Activated effector memory CD4-positive, alpha-beta T cell treated with anti-CD3 and anti-CD28 coated beads, Interleukin-2, amount 50 U/mL, for 16 hours (primary cell): ENCODE data around the gene GLE1.
"Not testable (repeated sequence)": the region's sequence is repeated elsewhere in the genome, so short reads cannot be mapped to it uniquely, and the experiment has no call there.

ENCODE experiments used
- DNase-seq: peaks from one replicate; pipeline ENCODE4 v3.0.0-alpha.2; 2020

The GLE1 gene

DNA sequence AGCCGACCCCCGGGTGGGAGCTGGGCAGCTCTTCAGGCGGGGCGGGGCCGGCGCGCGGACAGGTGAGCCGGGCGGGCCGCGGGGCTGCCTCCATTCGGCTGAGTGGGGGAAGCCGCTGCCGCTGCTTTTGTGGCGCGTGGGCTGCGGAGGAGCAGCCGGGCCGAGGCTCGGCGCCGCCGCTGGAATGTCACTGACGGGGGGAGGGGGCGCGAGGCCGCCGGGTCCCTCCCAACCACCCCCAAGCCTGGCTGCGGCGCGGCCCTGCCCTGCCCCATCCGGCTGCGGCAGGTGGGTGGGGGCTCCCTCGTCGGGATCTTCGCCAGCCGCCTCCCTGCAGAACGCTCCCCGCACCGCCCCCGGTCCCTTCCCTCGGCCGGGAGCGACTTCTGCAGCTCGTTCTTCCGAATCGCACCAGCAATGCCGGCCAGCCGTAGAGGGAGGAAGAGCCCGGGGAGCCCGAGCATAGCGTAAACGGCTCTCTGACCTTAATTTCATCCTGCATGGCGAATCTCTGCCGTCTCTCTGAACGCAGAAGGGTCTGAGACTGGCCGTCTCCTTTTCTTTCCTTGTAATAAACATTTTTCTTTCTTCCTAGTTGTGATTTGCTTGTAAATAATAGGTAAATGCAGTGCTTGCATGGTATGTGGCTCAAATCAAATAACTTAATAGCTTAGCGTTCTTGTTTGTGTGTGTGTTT is 48.4 kb downstream of the GLE1 start:
- DNase-seq = peak; percentile 86

- no peak for DNase-seq
These were observed 49.2 kb downstream of the GLE1 start for GRCh38 chr9:128553728-128554127.

DNA sequence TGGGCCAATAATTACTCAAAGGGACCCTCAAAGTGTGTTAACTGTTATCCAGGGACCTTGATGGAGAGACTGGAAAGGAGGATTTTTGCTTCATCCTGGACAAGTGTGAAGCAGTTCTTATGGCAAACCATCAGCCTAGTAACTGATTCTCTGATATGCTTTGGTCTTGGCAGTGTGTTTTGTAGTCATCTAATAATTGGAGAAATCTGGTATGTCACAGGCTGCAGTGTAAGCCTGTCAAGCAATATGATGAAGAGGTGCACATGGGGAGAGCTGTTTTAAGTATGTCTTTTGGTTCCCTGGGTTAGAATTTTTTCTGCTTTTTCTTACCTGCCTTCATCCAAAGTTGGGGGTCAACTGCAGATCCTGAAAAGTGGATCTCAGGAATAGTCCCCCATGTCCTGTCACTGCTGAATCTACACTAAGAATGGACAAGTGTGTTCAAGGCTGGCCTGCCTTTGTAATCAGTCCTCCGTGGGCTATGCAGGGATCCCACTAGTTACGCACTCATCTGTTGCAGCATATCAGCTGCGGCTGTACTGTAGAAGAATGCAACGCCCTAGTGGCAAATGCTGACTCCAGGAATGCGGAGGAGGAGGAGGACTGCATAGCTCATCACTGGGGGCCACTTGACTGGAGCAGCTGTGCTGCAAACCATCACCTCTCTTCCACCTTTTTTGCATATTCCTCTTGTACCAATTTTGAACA is 49.8 kb downstream of the GLE1 start:
- DNase-seq = peak; percentile 70

- no peak for DNase-seq
These were observed 50.7 kb downstream of the GLE1 start for GRCh38 chr9:128555180-128555721.

DNA sequence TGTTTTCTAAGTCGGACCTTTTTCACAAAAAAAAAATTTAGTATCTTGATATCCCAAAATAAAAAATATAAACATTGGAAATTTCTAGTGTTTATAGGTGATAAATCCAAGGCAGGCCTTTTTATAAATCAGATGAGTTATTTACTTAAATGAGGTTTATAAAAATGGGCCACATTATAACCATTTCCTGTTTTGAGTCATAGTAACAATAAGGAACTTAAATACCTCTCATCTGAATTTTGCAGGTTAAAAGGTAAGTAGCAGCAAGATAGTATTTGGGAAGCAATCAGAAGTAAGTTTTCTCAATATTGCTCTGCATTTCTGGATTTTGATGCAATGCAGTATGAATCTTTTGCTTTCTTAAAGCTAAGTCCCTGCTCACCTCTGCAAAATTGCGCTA is 51.8 kb downstream of the GLE1 start:
- DNase-seq = no peak

GRCh38 chr9:128556926-128557634 is 52.6 kb downstream of the GLE1 start:
- no peak for DNase-seq

DNA sequence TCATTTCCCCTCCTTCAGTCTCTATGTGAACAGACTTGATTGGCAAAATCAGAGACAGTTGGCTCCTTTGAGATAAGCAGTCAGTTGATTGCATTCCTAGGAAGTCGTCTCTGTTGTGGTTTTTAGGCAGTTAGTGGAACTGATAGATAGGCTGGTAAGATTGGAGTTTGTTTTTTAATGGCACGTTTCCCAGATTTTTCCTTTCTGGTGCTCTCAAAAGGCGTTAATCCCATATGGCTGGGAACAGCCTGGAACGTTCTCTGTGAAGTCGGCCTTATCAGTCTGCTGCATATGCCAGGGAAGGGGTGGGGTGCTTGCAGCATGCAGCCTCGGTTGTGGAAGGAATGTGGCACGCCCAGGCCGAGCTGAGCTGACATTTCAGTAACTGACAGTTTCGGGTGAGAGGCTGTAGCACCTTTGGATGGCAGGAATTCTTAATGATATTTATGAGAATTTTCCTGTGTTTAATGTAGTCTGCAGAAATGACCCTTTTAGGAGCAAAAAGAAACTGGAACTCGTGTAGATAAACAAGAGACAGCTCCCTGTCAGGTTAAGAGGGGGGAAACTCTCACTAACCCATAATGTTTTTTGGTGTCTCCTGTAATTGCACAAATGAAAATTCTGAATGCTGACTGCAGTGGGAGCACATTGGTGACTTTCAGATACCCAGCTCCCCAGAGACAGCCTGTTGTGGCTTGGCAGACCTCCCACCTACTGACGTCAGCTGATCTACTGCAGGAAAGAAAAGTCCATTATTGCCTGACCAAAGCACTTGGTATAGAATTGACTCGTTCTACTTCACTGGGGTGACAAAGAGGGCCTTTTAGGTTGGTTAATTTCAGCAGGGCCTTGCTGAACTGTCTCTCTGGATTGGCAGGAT is 54.2 kb downstream of the GLE1 start:
- DNase-seq = peak; percentile 72

DNA sequence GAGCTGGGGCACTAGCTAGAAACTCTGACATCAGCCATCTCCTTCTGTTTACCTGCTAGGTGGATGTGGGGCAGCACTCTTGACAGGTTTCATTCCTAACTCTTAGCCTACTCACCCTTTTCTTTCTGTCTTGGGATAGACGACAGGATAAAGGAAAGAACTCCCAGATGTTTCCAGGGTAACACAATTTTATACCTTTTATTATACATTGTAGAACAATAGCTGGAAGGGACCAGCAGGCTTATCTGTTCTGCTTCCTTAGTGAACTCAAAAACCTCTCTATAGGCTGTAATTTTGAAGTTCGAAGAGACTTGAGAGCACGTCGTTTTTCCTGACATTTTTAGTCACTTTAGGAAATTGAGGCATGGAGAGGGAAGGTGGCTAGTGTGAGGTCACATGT is 61.1 kb downstream of the GLE1 start:
- no peak for DNase-seq

DNA sequence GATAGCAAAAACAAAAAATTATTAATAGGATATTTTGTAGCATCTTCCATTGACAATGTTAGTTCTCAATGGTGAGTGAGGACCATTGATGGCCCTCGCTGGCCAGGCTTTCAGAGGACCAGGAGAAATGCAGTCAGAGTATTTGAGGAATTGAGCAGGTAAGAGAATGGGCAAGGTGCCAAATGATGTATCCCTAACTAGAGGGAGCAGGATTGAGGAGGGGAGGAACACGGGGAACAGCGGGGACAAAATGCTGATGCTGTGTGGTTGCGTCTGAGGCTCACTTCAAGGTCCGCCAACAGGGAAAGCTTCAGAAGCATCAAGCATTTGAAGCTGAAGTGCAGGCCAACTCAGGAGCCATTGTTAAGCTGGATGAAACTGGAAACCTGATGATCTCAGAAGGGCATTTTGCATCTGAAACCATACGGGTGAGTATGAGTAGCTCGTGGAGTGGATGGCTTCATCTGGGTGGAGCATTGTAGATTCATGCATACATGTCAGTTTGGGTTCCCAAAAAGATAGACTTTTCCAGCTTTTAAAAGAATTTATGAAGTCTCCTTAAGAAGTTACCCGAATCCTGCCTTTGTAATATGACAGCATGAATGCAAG is 64.1 kb downstream of the GLE1 start:
- no peak for DNase-seq

- DNase-seq = no peak
These were observed 71.0 kb downstream of the GLE1 start for GRCh38 chr9:128575469-128575868.

GRCh38 chr9:128575916-128576315 is 71.4 kb downstream of the GLE1 start:
- DNase-seq = no peak

DNA sequence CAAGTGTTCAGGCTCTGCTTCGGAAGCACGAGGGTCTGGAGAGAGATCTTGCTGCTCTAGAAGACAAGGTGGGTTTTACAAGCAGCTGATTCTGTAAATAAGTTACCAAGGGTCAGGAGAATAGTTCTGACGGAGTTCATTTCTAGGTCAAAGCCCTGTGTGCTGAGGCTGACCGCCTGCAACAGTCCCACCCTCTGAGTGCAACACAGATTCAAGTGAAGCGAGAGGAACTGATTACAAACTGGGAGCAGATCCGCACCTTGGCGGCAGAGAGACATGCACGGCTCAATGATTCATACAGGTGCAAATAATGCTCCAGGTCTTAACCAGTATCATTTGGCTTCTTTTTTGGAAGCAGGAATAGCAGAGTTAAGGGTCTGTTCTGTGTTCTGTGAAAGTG is 72.7 kb downstream of the GLE1 start:
- no peak for DNase-seq

DNA sequence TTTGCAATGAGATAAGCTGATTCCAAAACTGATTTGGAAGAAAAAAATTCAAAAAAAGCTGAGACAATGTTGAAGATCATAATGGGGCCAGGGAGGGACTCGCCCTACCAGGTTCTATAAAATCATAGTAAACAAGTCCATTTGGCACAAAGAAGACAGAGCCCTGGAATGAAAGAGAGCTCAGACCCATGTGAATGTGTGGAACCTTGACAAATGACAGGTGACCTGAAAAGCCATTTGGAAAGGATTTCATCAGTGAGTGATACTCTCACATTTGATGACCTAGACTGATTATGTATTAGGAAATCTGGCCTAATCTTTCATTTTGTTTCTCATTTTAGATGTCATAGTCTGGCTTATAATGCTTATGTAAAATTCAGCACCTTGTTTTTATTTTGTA is 74.7 kb downstream of the GLE1 start:
- no peak for DNase-seq

DNA sequence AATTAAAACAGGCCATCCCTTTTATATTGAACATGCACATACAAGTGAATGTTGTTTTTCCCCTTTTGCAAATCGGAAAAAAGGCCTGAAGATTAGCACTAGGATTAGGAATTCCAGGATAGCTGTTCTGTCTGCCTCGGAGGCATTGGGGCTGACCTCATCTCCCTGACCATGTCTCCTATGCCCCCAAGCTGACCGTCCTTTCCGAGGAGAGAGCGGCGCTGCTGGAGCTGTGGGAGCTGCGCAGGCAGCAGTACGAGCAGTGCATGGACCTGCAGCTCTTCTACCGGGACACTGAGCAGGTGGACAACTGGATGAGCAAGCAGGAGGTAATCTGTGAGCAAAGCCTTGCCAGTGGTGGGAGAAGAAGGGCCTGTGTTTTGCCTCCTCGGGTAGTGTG is 76.2 kb downstream of the GLE1 start:
- no peak for DNase-seq

DNA sequence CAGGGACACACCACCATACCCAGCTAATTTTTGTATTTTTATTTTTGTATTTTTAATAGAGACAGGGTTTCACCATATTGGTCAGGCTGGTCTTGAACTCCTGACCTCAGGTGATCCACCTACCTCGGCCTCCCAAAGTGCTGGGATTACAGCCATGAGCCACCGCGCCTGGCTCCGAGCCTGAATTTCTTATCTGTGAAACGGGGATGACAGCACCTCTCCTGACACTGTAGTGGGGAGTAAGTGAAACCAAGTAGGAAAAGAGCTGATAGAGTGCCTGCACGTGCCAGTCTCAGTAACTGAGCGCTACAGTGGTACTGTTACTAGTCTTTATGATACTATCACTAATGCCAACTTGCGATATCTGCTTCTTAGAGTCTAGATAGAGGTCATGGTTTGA is 80.6 kb downstream of the GLE1 start:
- DNase-seq = not testable (repeated sequence)

DNA sequence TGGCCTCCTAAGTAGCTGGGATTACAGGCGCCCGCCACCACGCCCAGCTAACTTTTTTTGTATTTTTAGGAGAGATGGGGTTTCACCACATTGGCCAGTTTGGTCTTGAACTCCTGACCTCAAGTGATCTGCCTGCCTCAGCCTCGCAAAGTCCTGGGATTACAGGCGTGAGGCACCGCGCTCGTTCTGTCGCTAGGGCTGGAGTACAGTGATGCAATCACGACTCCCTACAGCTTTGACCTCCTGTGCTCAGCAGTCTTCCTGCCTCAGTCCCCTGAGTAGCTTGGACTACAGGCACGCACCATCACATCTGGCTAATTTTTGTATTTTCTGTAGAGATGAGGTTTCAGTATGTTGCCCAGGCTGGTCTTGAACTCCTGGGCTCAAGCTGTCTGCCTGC is 82.4 kb downstream of the GLE1 start:
- not testable (repeated sequence) for DNase-seq

GRCh38 chr9:128587453-128587852 is 82.9 kb downstream of the GLE1 start:
- DNase-seq = peak; percentile 73

DNA sequence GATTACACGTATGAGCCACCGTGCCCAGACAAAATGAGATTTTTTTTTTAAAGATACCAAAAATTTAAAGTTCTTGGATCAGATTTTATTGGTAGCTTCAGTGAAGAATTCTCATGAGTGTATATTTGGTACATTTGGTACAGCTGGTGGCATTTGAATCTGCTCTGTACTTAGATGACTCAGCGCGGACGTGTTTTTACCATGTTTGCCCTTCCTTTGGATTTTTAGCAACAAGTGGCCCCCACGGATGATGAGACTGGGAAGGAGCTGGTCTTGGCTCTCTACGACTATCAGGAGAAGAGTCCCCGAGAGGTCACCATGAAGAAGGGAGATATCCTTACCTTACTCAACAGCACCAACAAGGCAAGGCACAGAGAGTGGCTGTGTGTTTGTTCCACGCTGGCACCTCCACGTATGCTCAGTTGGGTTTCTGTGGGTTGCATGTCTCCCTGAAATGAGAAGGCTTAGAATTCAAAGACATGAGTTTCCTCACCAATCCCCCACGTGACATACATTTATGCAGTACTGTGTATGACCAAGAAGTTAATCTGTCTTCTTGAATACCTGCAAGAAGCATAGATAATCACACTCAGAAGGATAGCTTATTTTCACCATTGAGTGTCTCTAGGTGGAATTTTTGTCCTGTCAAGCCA is 84.2 kb downstream of the GLE1 start:
- no peak for DNase-seq
